ENCODE measurements around the gene LINGO4.

DNA sequence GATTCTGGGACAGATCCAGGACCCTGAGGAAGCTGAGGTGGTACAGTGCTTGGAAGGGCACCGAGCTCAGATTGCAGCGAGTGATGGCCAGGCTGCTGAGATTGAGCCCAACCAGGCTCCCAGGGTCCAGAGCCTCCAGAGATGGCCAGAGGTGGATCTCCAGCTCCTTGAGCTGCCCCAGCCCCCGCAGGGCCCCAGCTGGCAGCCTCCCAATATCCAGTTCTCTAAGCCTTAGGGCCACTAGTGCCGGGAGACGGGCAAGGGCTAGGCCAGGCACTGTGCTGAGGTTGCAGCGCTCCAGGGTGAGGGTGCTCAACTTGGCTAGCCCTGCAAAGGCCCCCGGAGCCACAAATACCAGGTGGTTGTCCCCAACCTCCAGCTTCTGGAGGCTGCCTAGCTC lies 3.4 kb downstream of the LINGO4 start:
- TF ChIP-seq CTCF (IDR thresholded peaks at IDR 0.05): no peak
- no peak for TF ChIP-seq ZFX (IDR thresholded peaks at IDR 0.05; ENCODE audit: borderline replicate concordance)
